Fibroblast of lung (primary cell): ENCODE results near the gene TSHZ2. TPM values are rescaled to one million over a fixed set of nuclear protein-coding genes. Genes with fewer than 3 reads are reported as not detected.
"Not testable (repeated sequence)": the region's sequence is repeated elsewhere in the genome, so short reads cannot be mapped to it uniquely, and the experiment has no call there.

Experiments
- DNase-seq, 2 donors: peaks; one replicate each; pipeline versions ENCODE4 v3.0.0 to v3.0.0-alpha.2; 2010; ENCODE audit warnings: low read depth in 2 of 2
- H2AFZ ChIP-seq: 2 replicates; pipeline ENCODE4 v1.5.1; 2012; ENCODE audit warnings: low read length, control low read depth, inconsistent platforms
- H3K27ac ChIP-seq: 2 replicates; pipeline ENCODE4 v1.5.1; 2011; ENCODE audit warnings: low read length, control low read depth; ENCODE audit not compliant: insufficient read depth
- H3K27me3 ChIP-seq: 2 replicates; pipeline ENCODE4 v1.5.1; 2011; ENCODE audit warnings: mild to moderate bottlenecking, low read length; ENCODE audit not compliant: control insufficient read depth, insufficient read depth
- H3K36me3 ChIP-seq: 2 replicates; pipeline ENCODE4 v1.5.1; 2011; ENCODE audit warnings: low read length; ENCODE audit not compliant: control insufficient read depth, insufficient read depth
- H3K4me1 ChIP-seq: 2 replicates; pipeline ENCODE4 v1.5.1; 2011; ENCODE audit warnings: low read length; ENCODE audit not compliant: control insufficient read depth, insufficient read depth; ENCODE audit errors: extremely low read depth
- H3K4me2 ChIP-seq: 2 replicates; pipeline ENCODE4 v1.5.1; 2011; ENCODE audit warnings: low read length, control low read depth; ENCODE audit not compliant: insufficient read depth; ENCODE audit errors: extremely low read depth
- H3K4me3 ChIP-seq, 4 experiments: fragments of 200-600 bp in 1 of 4; sonication (generic) in 1 of 4; replicated peaks in 1 of 4; 2 replicates each; pipeline ENCODE4 v1.5.1; 2011 to 2016; ENCODE audit warnings: low read length in 4 of 4, low read depth in 3 of 4, mild to moderate bottlenecking in 3 of 4, control low read depth in 2 of 4, inconsistent platforms in 1 of 4, mixed read lengths in 1 of 4; ENCODE audit not compliant: insufficient read depth in 1 of 4; ENCODE audit errors: control extremely low read depth in 1 of 4
- H3K79me2 ChIP-seq: 2 replicates; pipeline ENCODE4 v1.5.1; 2012; ENCODE audit warnings: mild to moderate bottlenecking, low read length, inconsistent platforms; ENCODE audit not compliant: control insufficient read depth, insufficient read depth
- H3K9ac ChIP-seq: 2 replicates; pipeline ENCODE4 v1.5.1; 2011; ENCODE audit warnings: mild to moderate bottlenecking, low read length, control low read depth; ENCODE audit not compliant: insufficient read depth
- H3K9me3 ChIP-seq: 2 replicates; pipeline ENCODE4 v1.5.1; 2012; ENCODE audit warnings: low read depth, low read length; ENCODE audit not compliant: control insufficient read depth, insufficient read depth
- H4K20me1 ChIP-seq: 2 replicates; pipeline ENCODE4 v1.5.1; 2011; ENCODE audit warnings: low read length; ENCODE audit not compliant: control insufficient read depth, insufficient read depth; ENCODE audit errors: extremely low read depth
- EZH2 ChIP-seq: IDR thresholded peaks from 2 replicates; pipeline ENCODE4 v1.5.1; 2012; ENCODE audit warnings: low read length, control low read depth, mild to moderate bottlenecking; ENCODE audit errors: missing control alignments
- polyA plus RNA-seq, 2 donors: library from polyadenylated mRNA; depleted of rRNA in 1 of 2; stranded (reverse) in 1 of 2; unstranded in 1 of 2; fragments of >200 nt; gene quantifications; 2 replicates each; pipeline ENCODE4 v1.2.1, GENCODE V29; 2011 to 2012; ENCODE audit warnings: missing spikeins in 1 of 2
- total RNA-seq: library from RNA; depleted of rRNA; stranded (reverse); fragments of >200 nt; gene quantifications from 2 replicates; pipeline ENCODE4 v1.2.1, GENCODE V29; 2014
- TF ChIP-seq, protein P1 (sequence below), 2 donors: IDR thresholded peaks in 1 of 2; conservative IDR thresholded peaks in 1 of 2; 1 replicate in 1 of 2; 2 replicates in 1 of 2; pipeline ENCODE4 v1.5.1; 2011 to 2012; ENCODE audit warnings: low read length in 2 of 2, control low read depth in 1 of 2, inconsistent platforms in 1 of 2, low read depth in 1 of 2, mild to moderate bottlenecking in 1 of 2

Gene TSHZ2
- total and polyA plus RNA-seq, 2 donors (not counting 1 experiment from before 2014, with no cell fraction given): 0.15 to 2.6 TPM

DNA sequence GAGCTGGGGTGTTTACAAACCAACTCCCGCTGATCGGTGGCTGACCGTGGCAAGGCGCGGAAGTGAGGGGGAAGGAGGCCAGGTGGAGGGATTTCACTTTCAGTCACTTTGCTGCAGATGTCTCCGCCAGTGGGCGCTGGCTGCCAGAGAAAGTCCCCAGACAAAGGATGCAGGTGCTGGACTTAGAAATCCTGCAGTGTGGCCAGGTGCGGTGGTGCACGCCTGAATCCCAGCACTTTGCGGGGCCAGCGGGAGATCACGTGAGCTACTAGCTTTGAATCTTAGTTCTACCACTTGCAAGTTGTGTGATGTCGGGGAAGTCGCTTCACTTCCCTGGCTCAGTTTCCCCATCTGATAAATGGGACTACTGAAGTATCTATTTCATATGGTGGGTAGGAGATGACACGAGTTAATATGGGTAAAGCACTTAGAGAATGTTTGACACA lies 441.1 kb downstream of the TSHZ2 start:
- Histone ChIP-seq H3K9ac (no peak overlapping the region), H3K79me2 (no peaks in the 10 kb centered on the region), H3K4me3 (no peak overlapping the region), H3K4me1 (no peaks in the 10 kb centered on the region), H3K36me3 (no peaks in the 10 kb centered on the region), H2AFZ (no peak overlapping the region), H3K4me2 (no peak overlapping the region), H3K9me3 (no peaks in the 10 kb centered on the region), H4K20me1 (no peaks in the 10 kb centered on the region), H3K27ac (no peak overlapping the region), H3K27me3 (no peaks in the 10 kb centered on the region)
- no peak for DNase-seq
- TF ChIP-seq, protein P1, sequence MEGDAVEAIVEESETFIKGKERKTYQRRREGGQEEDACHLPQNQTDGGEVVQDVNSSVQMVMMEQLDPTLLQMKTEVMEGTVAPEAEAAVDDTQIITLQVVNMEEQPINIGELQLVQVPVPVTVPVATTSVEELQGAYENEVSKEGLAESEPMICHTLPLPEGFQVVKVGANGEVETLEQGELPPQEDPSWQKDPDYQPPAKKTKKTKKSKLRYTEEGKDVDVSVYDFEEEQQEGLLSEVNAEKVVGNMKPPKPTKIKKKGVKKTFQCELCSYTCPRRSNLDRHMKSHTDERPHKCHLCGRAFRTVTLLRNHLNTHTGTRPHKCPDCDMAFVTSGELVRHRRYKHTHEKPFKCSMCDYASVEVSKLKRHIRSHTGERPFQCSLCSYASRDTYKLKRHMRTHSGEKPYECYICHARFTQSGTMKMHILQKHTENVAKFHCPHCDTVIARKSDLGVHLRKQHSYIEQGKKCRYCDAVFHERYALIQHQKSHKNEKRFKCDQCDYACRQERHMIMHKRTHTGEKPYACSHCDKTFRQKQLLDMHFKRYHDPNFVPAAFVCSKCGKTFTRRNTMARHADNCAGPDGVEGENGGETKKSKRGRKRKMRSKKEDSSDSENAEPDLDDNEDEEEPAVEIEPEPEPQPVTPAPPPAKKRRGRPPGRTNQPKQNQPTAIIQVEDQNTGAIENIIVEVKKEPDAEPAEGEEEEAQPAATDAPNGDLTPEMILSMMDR (conservative IDR thresholded peaks at IDR 0.05 in 1 of 2, IDR thresholded peaks at IDR 0.05 in 1 of 2; ENCODE audit: low read depth in 1 of 2, low read length in 2 of 2): no peak
- TF ChIP-seq EZH2: no peak

DNA sequence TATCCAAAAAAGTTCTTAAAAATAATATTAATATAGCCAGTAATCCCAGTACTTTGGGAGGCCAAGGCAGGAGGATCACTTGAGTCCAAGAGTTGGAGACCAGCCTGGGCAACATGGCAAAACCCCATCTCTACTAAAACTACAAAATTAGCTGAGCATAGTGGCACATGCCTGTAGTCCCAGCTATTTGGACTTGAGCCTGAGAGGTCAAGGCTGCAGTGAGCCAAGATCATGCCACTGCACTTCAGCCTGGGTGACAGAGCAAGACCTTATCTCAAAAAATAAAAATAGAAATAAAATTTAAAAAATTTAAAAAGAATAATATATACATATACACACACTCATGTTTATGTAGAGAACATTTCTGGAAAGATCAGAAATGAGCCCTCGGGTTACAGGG lies 441.7 kb downstream of the TSHZ2 start:
- H3K79me2 ChIP-seq, H3K9me3 ChIP-seq, H3K4me1 ChIP-seq, H4K20me1 ChIP-seq, H3K27me3 ChIP-seq, H3K4me3 ChIP-seq, H3K9ac ChIP-seq, H3K27ac ChIP-seq, DNase-seq, H2AFZ ChIP-seq, H3K4me2 ChIP-seq, H3K36me3 ChIP-seq: not testable (repeated sequence)

DNA sequence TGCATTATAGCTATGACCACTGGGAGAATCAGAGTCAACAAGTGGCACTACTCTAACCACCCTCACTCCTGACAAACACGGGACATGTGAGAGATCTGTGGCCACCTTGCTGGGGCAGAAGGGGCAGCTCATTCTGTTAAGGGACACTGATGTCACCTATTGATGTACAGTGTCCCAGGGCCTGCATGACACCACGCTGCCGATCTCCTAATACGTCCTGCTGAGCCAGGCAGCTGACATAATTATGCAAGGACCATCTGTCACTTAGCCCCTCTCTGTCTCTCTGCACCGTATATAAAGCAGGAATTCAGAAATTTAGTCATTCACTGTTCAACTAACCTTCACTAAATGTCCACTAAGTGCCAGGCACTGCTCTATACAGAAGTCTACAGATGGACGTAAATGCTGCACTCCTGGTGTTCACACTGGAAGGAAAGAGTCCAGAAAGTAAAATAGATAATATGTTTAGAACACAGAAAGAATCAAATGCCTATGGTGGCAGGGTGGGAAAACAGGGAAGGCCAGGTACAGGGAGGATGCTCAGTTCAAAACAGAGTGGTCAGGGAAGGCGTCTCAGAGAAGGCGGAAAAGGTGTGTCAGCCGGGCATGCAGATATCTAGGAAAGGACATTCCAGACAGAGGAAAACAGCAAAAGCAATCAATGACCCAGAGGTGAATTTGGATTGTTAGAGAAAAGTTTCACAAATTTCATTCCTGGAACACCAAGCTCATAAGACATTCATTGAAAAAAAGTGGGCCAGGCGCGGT lies 447.7 kb downstream of the TSHZ2 start:
- Histone ChIP-seq H3K79me2 (no peaks in the 10 kb centered on the region), H3K4me3 (no peak overlapping the region), H4K20me1 (no peaks in the 10 kb centered on the region), H3K4me1 (no peaks in the 10 kb centered on the region), H3K9ac (no peak overlapping the region), H2AFZ (no peak overlapping the region), H3K9me3 (no peaks in the 10 kb centered on the region), H3K27ac (no peak overlapping the region), H3K27me3 (no peaks in the 10 kb centered on the region), H3K4me2 (no peak overlapping the region), H3K36me3 (no peaks in the 10 kb centered on the region)
- DNase-seq: no peak
- no peak for TF ChIP-seq EZH2
- TF ChIP-seq, protein P1 (conservative IDR thresholded peaks at IDR 0.05 in 1 of 2, IDR thresholded peaks at IDR 0.05 in 1 of 2; ENCODE audit: low read depth in 1 of 2, low read length in 2 of 2): no peak
